IPS DF 6.9 (cell line): ENCODE measurements around the gene CNTN5.

ENCODE experiments used
- DNase-seq: peaks from one replicate; pipeline ENCODE4 v3.0.0-alpha.2; 2013; ENCODE audit warnings: low read depth, low spot score
- H3K27ac ChIP-seq: one replicate; pipeline ENCODE4 v1.5.1; 2013; ENCODE audit warnings: low read length, control low read depth
- H3K27me3 ChIP-seq: 2 replicates; pipeline ENCODE4 v1.6.1; 2013; ENCODE audit warnings: mild to moderate bottlenecking, low read length; ENCODE audit not compliant: control insufficient read depth, insufficient read depth
- H3K36me3 ChIP-seq: 2 replicates; pipeline ENCODE4 v1.6.1; 2013; ENCODE audit warnings: low read length; ENCODE audit not compliant: control insufficient read depth, insufficient read depth
- H3K4me1 ChIP-seq: 2 replicates; pipeline ENCODE4 v1.6.1; 2013; ENCODE audit warnings: low read length; ENCODE audit not compliant: control insufficient read depth, insufficient read depth
- H3K4me3 ChIP-seq: 2 replicates; pipeline ENCODE4 v1.5.1; 2013; ENCODE audit warnings: mild to moderate bottlenecking, low read length
- H3K9me3 ChIP-seq: 2 replicates; pipeline ENCODE4 v1.6.1; 2013; ENCODE audit warnings: low read length, inconsistent platforms; ENCODE audit not compliant: control insufficient read depth, insufficient read depth
- WGBS: extraction: QIAGEN DNeasy Blood & Tissue Kit; methylation state at CpG from one replicate; pipeline ENCODE4 v1.1.7; 2013; ENCODE audit warnings: mixed read lengths, missing lambda C conversion rate; ENCODE audit not compliant: insufficient read length, insufficient coverage; 5-methylcytosine and 5-hydroxymethylcytosine counted together

CNTN5 gene

DNA sequence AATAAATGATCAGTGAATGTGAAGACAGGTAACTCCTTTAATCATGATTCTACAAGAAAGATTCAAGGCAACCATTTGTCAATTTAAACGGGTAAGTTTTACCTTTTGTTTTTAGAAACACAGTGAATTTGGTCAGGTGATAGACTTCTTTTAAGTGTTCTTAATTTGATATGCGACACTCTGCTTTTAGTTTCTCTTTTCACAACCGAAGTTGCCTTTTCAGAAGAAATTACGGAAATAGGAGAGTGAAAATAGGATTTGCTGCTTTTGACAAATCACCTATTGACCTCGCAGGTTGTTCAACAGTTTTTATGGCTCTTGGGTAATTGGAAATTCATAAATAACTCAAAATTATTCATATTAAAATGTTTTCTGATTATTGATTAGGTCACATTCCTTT is 142.1 kb downstream of the CNTN5 start:
- no peaks in the 10 kb centered on the region for H3K4me1 ChIP-seq
- H3K27me3 ChIP-seq, result no peaks in the 10 kb centered on the region
- WGBS, result no CpG with 5 or more reads among the region's 5 CpGs
- no peak overlapping the region for H3K27ac ChIP-seq
- no peaks in the 10 kb centered on the region for H3K9me3 ChIP-seq
- no peaks in the 10 kb centered on the region for H3K36me3 ChIP-seq
- no peak for DNase-seq
- no peak overlapping the region for H3K4me3 ChIP-seq

DNA sequence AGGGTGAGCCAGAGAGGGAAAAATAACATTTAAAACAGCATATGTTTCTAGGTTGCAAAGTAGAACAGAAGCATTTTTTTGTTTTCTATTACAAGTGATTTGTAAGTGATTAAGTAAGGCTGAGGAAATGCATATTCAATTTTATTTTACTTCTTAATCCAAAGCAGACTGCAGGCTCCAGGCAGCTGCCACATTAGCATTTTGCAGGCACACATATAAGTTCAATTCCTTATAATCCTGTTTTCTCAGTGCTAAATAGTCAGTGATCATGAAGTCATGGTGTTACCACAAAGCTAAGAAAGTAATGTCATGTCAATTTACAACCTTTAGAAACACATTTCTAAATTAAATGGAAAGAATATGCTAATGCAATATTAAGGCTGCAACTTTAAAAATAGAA is 149.8 kb downstream of the CNTN5 start:
- Histone ChIP-seq H3K4me3 (no peak overlapping the region), H3K4me1 (no peaks in the 10 kb centered on the region), H3K27ac (no peak overlapping the region), H3K36me3 (no peaks in the 10 kb centered on the region), H3K27me3 (no peaks in the 10 kb centered on the region), H3K9me3 (no peaks in the 10 kb centered on the region)
- no peak for DNase-seq

DNA sequence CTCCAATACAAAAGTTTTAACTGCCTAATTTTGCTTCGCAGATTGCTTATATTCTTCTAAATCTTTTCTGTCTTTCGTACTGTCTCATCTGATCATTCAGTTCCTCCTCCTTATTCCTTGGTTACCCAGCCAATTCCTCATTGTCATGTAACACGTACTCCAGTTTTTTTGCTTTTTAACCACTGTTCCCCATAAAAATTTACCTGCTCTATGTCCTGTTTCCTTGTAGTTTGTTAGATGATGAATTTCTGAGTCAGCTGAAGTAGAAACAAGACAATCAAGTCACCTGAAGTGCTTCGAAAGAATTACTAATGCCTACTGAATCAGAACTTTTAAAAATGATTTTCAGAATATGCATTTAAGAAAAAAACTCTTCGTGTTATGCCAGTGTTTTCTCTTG is 150.6 kb downstream of the CNTN5 start:
- no peak for DNase-seq
- H3K4me1 ChIP-seq, result no peaks in the 10 kb centered on the region
- no CpG with 5 or more reads among the region's 5 CpGs for WGBS

DNA sequence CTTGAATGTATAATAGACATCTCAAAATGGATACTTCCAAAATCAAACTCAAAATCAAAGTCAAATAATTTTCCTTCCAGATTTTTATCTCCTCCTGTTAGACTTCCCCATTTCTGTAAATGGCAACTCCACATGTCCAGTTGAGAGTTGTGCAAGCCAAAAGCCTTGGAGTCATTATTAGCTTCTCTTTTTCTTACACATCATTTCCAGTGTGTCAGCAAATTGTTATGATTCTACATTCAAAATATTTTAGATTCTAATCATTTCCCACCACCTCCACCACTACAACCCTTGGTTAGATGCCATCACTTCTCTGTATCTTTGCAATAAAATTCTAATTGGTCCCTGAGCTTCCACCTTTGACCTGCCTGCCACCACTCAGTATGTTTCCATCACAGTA is 155.7 kb downstream of the CNTN5 start:
- no peaks in the 10 kb centered on the region for H3K27me3 ChIP-seq
- H3K9me3 ChIP-seq, result no peaks in the 10 kb centered on the region

More for the DNA sequence above, 150.6 kb downstream of the CNTN5 start:
- Histone ChIP-seq H3K27ac (no peak overlapping the region), H3K27me3 (no peaks in the 10 kb centered on the region), H3K4me3 (no peak overlapping the region), H3K36me3 (no peaks in the 10 kb centered on the region), H3K9me3 (no peaks in the 10 kb centered on the region)

DNA sequence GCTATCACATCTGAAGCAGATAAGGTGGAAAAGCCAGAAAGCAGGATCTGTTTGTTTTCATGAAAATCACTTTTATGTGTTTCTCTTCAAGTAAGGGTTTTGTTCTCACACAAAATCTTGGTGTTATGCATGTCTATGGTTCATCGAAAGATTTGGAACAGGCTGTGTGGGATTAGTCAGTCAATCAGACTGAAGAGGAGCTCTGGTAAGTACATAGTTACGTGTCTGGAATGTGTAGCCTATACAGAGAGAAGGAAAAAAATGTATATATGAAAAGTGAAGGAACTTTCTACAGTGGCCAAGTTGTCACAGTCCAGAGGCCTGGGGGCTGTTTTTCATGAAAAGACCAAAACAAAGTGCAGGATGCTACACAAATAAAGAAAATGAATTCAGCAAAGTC is 156.7 kb downstream of the CNTN5 start:
- Histone ChIP-seq H3K4me3 (no peak overlapping the region), H3K4me1 (no peaks in the 10 kb centered on the region), H3K36me3 (no peaks in the 10 kb centered on the region), H3K9me3 (no peaks in the 10 kb centered on the region), H3K27me3 (no peaks in the 10 kb centered on the region), H3K27ac (no peak overlapping the region)
- no peak for DNase-seq
- no CpG with 5 or more reads among the region's 2 CpGs for WGBS

More for the DNA sequence above, 155.7 kb downstream of the CNTN5 start:
- no peak for DNase-seq
- Histone ChIP-seq H3K27ac (no peak overlapping the region), H3K4me1 (no peaks in the 10 kb centered on the region), H3K36me3 (no peaks in the 10 kb centered on the region), H3K4me3 (no peak overlapping the region)

DNA sequence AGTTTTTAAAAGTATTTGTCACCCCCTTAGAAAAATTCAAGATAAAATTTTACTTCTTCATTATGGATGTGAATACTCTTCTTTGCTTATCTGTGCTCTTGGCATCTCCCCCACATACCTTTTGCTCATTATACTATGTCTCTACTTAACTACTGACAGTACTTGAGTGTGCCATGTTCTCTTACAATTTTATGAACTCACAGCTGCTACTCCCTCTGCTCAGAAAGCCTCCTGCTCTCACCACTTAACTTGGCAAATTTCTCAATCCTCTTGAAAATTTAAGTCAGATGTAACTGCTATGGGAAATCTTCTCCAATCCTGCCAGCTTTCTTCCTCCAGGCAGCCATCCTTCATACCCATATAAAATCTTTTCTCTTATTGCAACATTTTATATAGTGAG is 163.4 kb downstream of the CNTN5 start:
- H3K27ac ChIP-seq, result no peak overlapping the region

DNA sequence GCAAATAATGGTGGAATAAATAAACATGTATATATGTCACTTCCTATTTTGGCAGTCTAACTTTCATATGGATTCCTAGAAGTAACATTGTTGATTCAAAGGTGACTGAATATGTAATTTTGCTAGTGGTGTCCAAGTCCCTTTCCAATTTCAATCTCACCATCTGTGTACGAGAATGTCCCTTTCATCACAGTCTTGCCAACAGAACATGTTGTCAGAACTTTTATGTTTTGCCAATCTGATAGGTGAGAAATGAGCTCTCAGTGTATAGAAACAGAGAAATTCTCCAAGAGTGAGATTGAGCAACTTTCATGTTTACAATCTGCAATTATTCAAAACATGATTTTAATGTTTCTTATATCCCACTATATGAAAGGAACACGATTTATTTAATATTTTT is 167.5 kb downstream of the CNTN5 start:
- Histone ChIP-seq H3K4me1 (no peaks in the 10 kb centered on the region; the same call in 1 of the 2 replicates), H3K27ac (no peak overlapping the region), H3K36me3 (no peaks in the 10 kb centered on the region), H3K9me3 (no peaks in the 10 kb centered on the region), H3K27me3 (no peaks in the 10 kb centered on the region), H3K4me3 (no peak overlapping the region)
- no CpG with 5 or more reads among the region's 2 CpGs for WGBS
- no peak for DNase-seq

More for the DNA sequence above, 163.4 kb downstream of the CNTN5 start:
- Histone ChIP-seq H3K9me3 (no peaks in the 10 kb centered on the region), H3K27me3 (no peaks in the 10 kb centered on the region), H3K4me3 (no peak overlapping the region), H3K4me1 (no peaks in the 10 kb centered on the region), H3K36me3 (no peaks in the 10 kb centered on the region)
- no peak for DNase-seq

DNA sequence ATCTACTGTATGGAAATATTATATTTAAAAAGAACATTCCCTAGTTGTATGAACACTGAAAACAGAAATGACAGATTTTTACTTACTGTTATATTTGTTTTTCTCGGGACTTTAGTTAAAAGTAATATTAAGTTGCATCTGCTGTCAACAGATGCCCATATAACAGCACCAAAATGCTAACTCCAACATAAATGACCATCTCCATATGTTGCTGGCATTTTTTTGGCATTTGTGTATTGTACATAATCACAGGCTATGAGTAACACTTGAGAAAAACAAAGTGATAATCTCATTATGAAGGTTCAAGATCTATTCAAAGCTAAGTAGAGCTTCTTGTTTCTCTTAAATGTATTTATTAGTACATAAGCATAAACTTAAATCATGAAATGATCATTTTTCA is 172.0 kb downstream of the CNTN5 start:
- H3K27ac ChIP-seq, result no peak overlapping the region
- H3K27me3 ChIP-seq, result no peaks in the 10 kb centered on the region
- H3K36me3 ChIP-seq, result no peaks in the 10 kb centered on the region
- H3K4me1 ChIP-seq, result no peaks in the 10 kb centered on the region; the same call in 1 of the 2 replicates
- no peaks in the 10 kb centered on the region for H3K9me3 ChIP-seq
- H3K4me3 ChIP-seq, result no peak overlapping the region
- WGBS, result no CpG with 5 or more reads among the region's 1 CpG
- DNase-seq, result no peak

DNA sequence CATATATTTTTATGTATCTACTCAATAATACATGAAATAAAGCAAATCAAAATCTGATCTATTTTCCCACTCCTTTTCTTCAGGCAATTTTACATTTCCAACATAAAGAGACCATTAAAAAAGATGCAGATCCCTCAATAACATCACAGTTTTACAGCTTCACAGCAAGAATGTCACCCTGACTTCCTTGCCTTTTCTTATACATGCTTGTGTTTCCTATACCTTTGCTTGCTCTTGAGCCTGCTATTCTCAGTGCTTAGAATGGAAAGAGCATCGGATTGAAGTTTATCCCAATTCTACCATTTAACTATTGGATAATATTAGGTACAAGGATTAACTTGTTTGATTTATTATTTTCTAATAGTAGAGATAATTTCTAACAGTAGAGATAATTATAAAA is 176.7 kb downstream of the CNTN5 start:
- H3K4me3 ChIP-seq, result no peak overlapping the region
- DNase-seq, result no peak
- WGBS, result no CpG with 5 or more reads among the region's 1 CpG
- no peaks in the 10 kb centered on the region for H3K27me3 ChIP-seq
- H3K9me3 ChIP-seq, result no peaks in the 10 kb centered on the region
- no peak overlapping the region for H3K27ac ChIP-seq
- peaks cover 2% of the 10 kb centered on the region; the same call in 1 of the 2 replicates for H3K4me1 ChIP-seq
- H3K36me3 ChIP-seq, result no peaks in the 10 kb centered on the region

DNA sequence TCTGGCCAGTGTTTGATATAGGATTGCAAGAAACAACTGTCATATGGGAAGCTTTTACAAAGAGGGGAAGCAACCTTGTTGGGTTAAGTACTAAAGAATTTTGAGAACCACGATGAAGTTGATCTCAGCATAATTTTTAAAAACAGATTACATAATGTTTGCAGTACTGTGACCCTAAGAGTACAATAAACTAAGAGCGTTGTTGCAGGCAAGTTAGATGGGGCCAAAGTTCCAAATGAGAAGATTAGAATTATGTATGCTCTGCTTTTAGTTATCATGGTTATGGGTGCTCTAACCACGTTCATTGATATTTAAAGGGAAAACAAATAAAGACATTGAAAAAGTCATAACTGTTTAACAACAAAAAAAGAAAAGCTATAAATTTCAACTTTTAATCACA is 177.5 kb downstream of the CNTN5 start:
- no peak for DNase-seq
- Histone ChIP-seq H3K27ac (no peak overlapping the region), H3K4me3 (no peak overlapping the region), H3K27me3 (no peaks in the 10 kb centered on the region), H3K36me3 (no peaks in the 10 kb centered on the region), H3K4me1 (peaks cover 2% of the 10 kb centered on the region; the same call in 1 of the 2 replicates), H3K9me3 (no peaks in the 10 kb centered on the region)
- WGBS, result no CpG with 5 or more reads among the region's 3 CpGs

DNA sequence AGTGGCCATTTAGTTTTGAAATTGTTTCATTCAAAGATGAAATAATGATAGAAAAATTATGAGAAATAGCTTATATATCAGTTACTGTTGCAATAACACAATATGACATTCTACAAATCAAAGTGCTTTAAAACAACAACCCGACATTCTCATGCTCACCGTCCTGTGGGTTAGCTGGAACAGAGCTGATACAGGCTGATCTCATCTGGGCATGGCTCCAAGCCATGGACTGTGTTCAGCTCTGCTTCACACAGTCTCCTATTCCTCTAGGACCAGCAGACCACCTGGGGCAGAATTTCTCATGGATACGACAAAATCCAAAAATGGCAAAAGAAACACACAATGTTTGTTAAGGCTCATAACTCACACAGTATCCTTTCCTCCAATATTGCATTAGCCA is 178.6 kb downstream of the CNTN5 start:
- H3K4me3 ChIP-seq, result no peak overlapping the region
- no peaks in the 10 kb centered on the region for H3K9me3 ChIP-seq
- no peak overlapping the region for H3K27ac ChIP-seq
- no peaks in the 10 kb centered on the region for H3K36me3 ChIP-seq
- WGBS, result no CpG with 5 or more reads among the region's 3 CpGs
- DNase-seq, result no peak
- no peaks in the 10 kb centered on the region for H3K27me3 ChIP-seq
- peaks cover 2% of the 10 kb centered on the region; the same call in 1 of the 2 replicates for H3K4me1 ChIP-seq
